ENCODE data around the gene MOB4.
"Not testable (repeated sequence)": the region's sequence is repeated elsewhere in the genome, so short reads cannot be mapped to it uniquely, and the experiment has no call there.

Gene MOB4

DNA sequence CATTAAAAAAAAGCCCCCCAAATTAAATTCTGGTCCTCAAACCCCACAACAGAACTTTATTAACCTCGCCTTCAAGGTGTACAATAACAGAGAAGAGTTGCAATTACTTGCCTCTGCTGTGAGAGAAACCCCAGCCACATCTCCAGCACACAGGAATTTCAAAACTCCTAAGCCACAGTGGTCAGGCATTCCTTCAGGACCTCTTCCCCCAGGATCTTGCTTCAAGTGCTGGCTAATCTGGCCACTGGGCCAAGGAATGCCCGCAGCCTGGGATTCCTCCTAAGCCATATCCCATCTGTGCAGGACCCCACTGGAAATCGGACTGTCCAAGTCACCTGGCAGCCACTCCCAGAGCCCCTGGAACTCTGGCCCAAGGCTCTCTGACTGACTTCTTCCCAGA lies 64.3 kb downstream of the MOB4 start:
- not testable (repeated sequence) for H3K27ac ChIP-seq (ENCODE audit: low read length); H3K4me1 ChIP-seq (ENCODE audit: control insufficient read depth, insufficient read depth, low read length); H3K36me3 ChIP-seq (ENCODE audit: control insufficient read depth, insufficient read depth, low read length); DNase-seq (ENCODE audit: low read depth, low spot score); H3K27me3 ChIP-seq (ENCODE audit: control insufficient read depth, insufficient read depth, low read length); H3K9me3 ChIP-seq (ENCODE audit: control insufficient read depth, insufficient read depth, low read length); H3K4me3 ChIP-seq (ENCODE audit: low read length)
- no CpG with 5 or more reads among the region's 3 CpGs for WGBS (ENCODE audit: insufficient coverage, insufficient read length)

GRCh38 chr2:197587255-197587654 lies 71.4 kb downstream of the MOB4 start:
- not testable (repeated sequence) for H3K9me3 ChIP-seq (ENCODE audit: control insufficient read depth, insufficient read depth, low read length); H3K36me3 ChIP-seq (ENCODE audit: control insufficient read depth, insufficient read depth, low read length); H3K4me3 ChIP-seq (ENCODE audit: low read length); DNase-seq (ENCODE audit: low read depth, low spot score); H3K27me3 ChIP-seq (ENCODE audit: control insufficient read depth, insufficient read depth, low read length); H3K4me1 ChIP-seq (ENCODE audit: control insufficient read depth, insufficient read depth, low read length)
- peak overlapping the region; percentile 83 for H3K27ac ChIP-seq (ENCODE audit: low read length)
- no CpG with 5 or more reads among the region's 7 CpGs for WGBS (ENCODE audit: insufficient coverage, insufficient read length)

DNA sequence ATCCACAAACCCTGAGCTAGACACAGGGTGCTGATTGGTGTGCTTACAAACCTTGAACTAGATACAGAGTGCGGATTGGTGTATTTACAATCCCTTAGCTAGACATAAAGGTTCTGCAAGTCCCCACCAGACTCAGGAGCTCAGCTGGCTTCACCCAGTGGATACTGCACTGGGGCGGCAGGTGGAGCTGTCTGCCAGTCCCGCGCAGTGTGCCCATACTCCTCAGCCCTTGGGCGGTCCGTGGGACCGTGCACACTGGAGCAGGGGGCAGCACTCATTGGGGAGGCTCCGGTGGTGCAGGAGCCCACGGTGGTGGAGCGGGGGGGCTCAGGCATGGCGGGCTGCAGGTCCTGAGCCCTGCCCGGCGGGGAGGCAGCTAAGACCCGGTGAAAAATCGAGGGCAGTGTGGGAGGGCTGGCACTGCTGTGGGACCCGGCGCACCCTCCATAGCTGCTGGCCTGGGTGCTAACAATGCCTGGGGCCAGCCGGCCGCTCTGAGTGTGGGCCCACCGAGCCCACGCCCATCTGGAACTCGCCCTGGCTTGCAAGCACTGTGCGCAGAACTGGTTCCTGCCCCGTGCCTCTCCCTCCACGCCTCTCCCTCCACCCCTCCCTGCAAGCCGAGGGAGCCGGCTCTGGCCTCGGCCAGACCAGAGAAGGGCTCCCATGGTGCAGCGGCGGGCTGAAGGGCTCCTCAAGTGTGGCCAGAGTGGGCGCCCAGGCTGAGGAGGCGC lies 75.6 kb downstream of the MOB4 start:
- WGBS (ENCODE audit: insufficient coverage, insufficient read length), result no CpG with 5 or more reads among the region's 32 CpGs
- no peak overlapping the region for H3K27ac ChIP-seq (ENCODE audit: low read length)
- H3K4me1 ChIP-seq (ENCODE audit: control insufficient read depth, insufficient read depth, low read length), result peaks cover 4% of the 10 kb centered on the region
- DNase-seq (ENCODE audit: low read depth, low spot score), result no peak
- H3K36me3 ChIP-seq (ENCODE audit: control insufficient read depth, insufficient read depth, low read length), result no peaks in the 10 kb centered on the region; the same call in 1 of the 2 replicates
- H3K9me3 ChIP-seq (ENCODE audit: control insufficient read depth, insufficient read depth, low read length), result no peaks in the 10 kb centered on the region
- no peaks in the 10 kb centered on the region for H3K27me3 ChIP-seq (ENCODE audit: control insufficient read depth, insufficient read depth, low read length)
- H3K4me3 ChIP-seq (ENCODE audit: low read length), result no peak overlapping the region

DNA sequence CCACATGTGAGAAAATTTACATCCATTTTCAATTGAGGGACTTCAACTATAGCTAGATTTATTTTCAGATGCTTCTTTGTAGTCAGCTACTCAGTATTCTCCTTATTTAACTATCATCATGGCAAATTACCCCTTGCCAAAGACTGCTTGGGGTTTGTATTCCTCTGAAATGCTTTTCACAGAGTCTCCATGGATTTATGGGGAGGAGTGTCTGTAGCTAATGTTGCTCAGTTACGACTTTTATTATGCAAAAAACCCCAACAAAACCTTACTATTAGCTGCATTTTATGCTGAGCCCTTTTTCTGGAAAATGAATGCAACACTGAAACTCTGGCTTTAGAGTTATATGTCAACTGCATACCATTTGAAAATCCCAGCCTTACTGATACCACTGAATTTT lies 80.9 kb downstream of the MOB4 start:
- DNase-seq (ENCODE audit: low read depth, low spot score), result no peak
- H3K4me1 ChIP-seq (ENCODE audit: control insufficient read depth, insufficient read depth, low read length), result peaks cover 2% of the 10 kb centered on the region; the same call in 1 of the 2 replicates
- WGBS (ENCODE audit: insufficient coverage, insufficient read length), result no CpG with 5 or more reads among the region's 1 CpG
- no peak overlapping the region for H3K27ac ChIP-seq (ENCODE audit: low read length)
- H3K9me3 ChIP-seq (ENCODE audit: control insufficient read depth, insufficient read depth, low read length), result no peaks in the 10 kb centered on the region
- no peak overlapping the region for H3K4me3 ChIP-seq (ENCODE audit: low read length)
- no peaks in the 10 kb centered on the region; the same call in 1 of the 2 replicates for H3K36me3 ChIP-seq (ENCODE audit: control insufficient read depth, insufficient read depth, low read length)
- H3K27me3 ChIP-seq (ENCODE audit: control insufficient read depth, insufficient read depth, low read length), result no peaks in the 10 kb centered on the region

DNA sequence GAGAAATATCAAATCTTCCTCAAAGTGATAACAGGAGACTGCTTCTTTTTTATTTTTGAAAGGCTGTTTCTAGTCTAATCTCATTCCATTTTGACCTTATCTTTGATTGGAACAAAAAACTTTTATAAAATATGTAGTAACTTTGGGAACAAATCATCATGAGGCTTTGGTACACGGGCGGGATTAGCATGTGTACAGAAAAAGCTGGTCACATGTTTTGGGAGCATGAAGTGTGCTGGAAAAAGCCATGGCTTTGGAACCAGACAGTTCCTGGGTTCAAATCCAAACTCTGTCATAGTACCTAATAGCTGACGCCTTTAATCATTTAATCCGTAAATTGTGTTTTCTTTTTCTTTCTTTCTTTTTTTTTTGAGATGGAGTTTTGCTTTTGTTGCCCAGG lies 81.3 kb downstream of the MOB4 start:
- Histone ChIP-seq H3K27me3 (ENCODE audit: control insufficient read depth, insufficient read depth, low read length) (no peaks in the 10 kb centered on the region), H3K27ac (ENCODE audit: low read length) (no peak overlapping the region), H3K9me3 (ENCODE audit: control insufficient read depth, insufficient read depth, low read length) (no peaks in the 10 kb centered on the region), H3K36me3 (ENCODE audit: control insufficient read depth, insufficient read depth, low read length) (no peaks in the 10 kb centered on the region), H3K4me1 (ENCODE audit: control insufficient read depth, insufficient read depth, low read length) (peaks cover 2% of the 10 kb centered on the region; the same call in 1 of the 2 replicates), H3K4me3 (ENCODE audit: low read length) (no peak overlapping the region)
- no peak for DNase-seq (ENCODE audit: low read depth, low spot score)
- no CpG with 5 or more reads among the region's 4 CpGs for WGBS (ENCODE audit: insufficient coverage, insufficient read length)

- no peak for DNase-seq (ENCODE audit: low read depth, low spot score)
Measured at GRCh38 chr2:197598450-197598849, 82.6 kb downstream of the MOB4 start.

GRCh38 chr2:197599285-197599965 lies 83.6 kb downstream of the MOB4 start:
- no peak overlapping the region for H3K27ac ChIP-seq (ENCODE audit: low read length)
- DNase-seq (ENCODE audit: low read depth, low spot score), result peak; percentile 43
- WGBS (ENCODE audit: insufficient coverage, insufficient read length), result no CpG with 5 or more reads among the region's 11 CpGs
- no peaks in the 10 kb centered on the region for H3K9me3 ChIP-seq (ENCODE audit: control insufficient read depth, insufficient read depth, low read length)
- H3K4me3 ChIP-seq (ENCODE audit: low read length), result no peak overlapping the region
- no peaks in the 10 kb centered on the region for H3K36me3 ChIP-seq (ENCODE audit: control insufficient read depth, insufficient read depth, low read length)
- peaks cover 2% of the 10 kb centered on the region; the same call in 1 of the 2 replicates for H3K4me1 ChIP-seq (ENCODE audit: control insufficient read depth, insufficient read depth, low read length)
- no peaks in the 10 kb centered on the region for H3K27me3 ChIP-seq (ENCODE audit: control insufficient read depth, insufficient read depth, low read length)

More at GRCh38 chr2:197598450-197598849, 82.6 kb downstream of the MOB4 start:
- no CpG with 5 or more reads among the region's 5 CpGs for WGBS (ENCODE audit: insufficient coverage, insufficient read length)
- Histone ChIP-seq H3K27me3 (ENCODE audit: control insufficient read depth, insufficient read depth, low read length) (no peaks in the 10 kb centered on the region), H3K4me3 (ENCODE audit: low read length) (no peak overlapping the region), H3K9me3 (ENCODE audit: control insufficient read depth, insufficient read depth, low read length) (no peaks in the 10 kb centered on the region), H3K4me1 (ENCODE audit: control insufficient read depth, insufficient read depth, low read length) (peaks cover 2% of the 10 kb centered on the region; the same call in 1 of the 2 replicates), H3K36me3 (ENCODE audit: control insufficient read depth, insufficient read depth, low read length) (no peaks in the 10 kb centered on the region), H3K27ac (ENCODE audit: low read length) (no peak overlapping the region)

- Histone ChIP-seq H3K27me3 (ENCODE audit: control insufficient read depth, insufficient read depth, low read length) (no peaks in the 10 kb centered on the region), H3K27ac (ENCODE audit: low read length) (no peak overlapping the region), H3K4me1 (ENCODE audit: control insufficient read depth, insufficient read depth, low read length) (peaks cover 2% of the 10 kb centered on the region; the same call in 1 of the 2 replicates), H3K36me3 (ENCODE audit: control insufficient read depth, insufficient read depth, low read length) (no peaks in the 10 kb centered on the region), H3K9me3 (ENCODE audit: control insufficient read depth, insufficient read depth, low read length) (no peaks in the 10 kb centered on the region), H3K4me3 (ENCODE audit: low read length) (no peak overlapping the region)
- DNase-seq (ENCODE audit: low read depth, low spot score), result no peak
- WGBS (ENCODE audit: insufficient coverage, insufficient read length), result no CpG with 5 or more reads among the region's 5 CpGs
Measured at GRCh38 chr2:197600306-197600705, 84.4 kb downstream of the MOB4 start.

DNA sequence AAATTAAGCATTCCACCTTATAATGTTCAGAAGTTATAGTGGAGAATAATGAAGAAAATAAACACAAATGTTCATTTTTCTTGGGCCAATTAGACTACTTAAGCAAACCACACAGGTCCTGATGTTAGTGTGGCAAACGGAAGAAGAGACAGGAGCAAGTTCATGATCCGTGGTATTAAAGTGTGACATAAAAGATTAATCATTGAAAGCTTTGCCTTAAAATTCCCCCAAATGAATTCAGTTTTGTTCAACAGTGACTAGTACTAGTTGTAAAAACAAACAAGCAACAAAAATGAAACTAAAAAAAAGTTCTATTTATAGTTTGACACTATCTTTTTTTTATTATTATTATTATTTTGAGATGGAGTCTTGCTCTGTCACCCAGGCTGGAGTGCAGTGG lies 85.9 kb downstream of the MOB4 start:
- Histone ChIP-seq H3K27me3 (ENCODE audit: control insufficient read depth, insufficient read depth, low read length) (no peaks in the 10 kb centered on the region), H3K27ac (ENCODE audit: low read length) (no peak overlapping the region), H3K4me1 (ENCODE audit: control insufficient read depth, insufficient read depth, low read length) (peaks cover 2% of the 10 kb centered on the region; the same call in 1 of the 2 replicates), H3K36me3 (ENCODE audit: control insufficient read depth, insufficient read depth, low read length) (no peaks in the 10 kb centered on the region), H3K9me3 (ENCODE audit: control insufficient read depth, insufficient read depth, low read length) (no peaks in the 10 kb centered on the region), H3K4me3 (ENCODE audit: low read length) (no peak overlapping the region)
- WGBS (ENCODE audit: insufficient coverage, insufficient read length), result no CpG with 5 or more reads among the region's 2 CpGs
- DNase-seq (ENCODE audit: low read depth, low spot score), result no peak
